NCI-H2029 (cell line): Measurements from ENCODE around the gene IL36RN.

Experiments used
- DNase-seq: peaks from one replicate; lab custom pipeline; 2025; lab: John Stamatoyannopoulos, UW

IL36RN gene

GRCh38 chr2:113050921-113051895 is 7.8 kb upstream of the IL36RN start:
- DNase-seq = no peak

GRCh38 chr2:113052396-113052917 is 6.5 kb upstream of the IL36RN start, which contains the start of gene IL36B:
IL36B (minus strand) TSS chr2:113052867.
- no peak for DNase-seq

- DNase-seq = no peak
These were observed 5.3 kb upstream of the IL36RN start for GRCh38 chr2:113053666-113054065.

- DNase-seq = no peak
These were observed 4.9 kb upstream of the IL36RN start for GRCh38 chr2:113054066-113054465.

- DNase-seq = no peak
These were observed 2.5 kb upstream of the IL36RN start for GRCh38 chr2:113056521-113056920.

GRCh38 chr2:113057117-113057516 is 1.9 kb upstream of the IL36RN start:
- no peak for DNase-seq

GRCh38 chr2:113058411-113058994 is 495 bp upstream of the IL36RN start:
- DNase-seq = no peak

- DNase-seq = no peak
These were observed 1.4 kb downstream of the IL36RN start for GRCh38 chr2:113060396-113060795.

- DNase-seq = no peak
These were observed 1.8 kb downstream of the IL36RN start for GRCh38 chr2:113060796-113061195.

- no peak for DNase-seq
These were observed 2.2 kb downstream of the IL36RN start for GRCh38 chr2:113061241-113061640.

GRCh38 chr2:113061896-113062770 is 3.1 kb downstream of the IL36RN start:
- DNase-seq = no peak

GRCh38 chr2:113064281-113064680 is 5.3 kb downstream of the IL36RN start:
- no peak for DNase-seq

GRCh38 chr2:113064898-113065297 is 5.9 kb downstream of the IL36RN start:
- DNase-seq = no peak

- DNase-seq = no peak
These were observed 8.7 kb downstream of the IL36RN start, which contains the start of gene IL1F10 for GRCh38 chr2:113067681-113068080. IL1F10 (plus strand) TSS chr2:113067970; CDS start chr2:113072739, 4,769 bp downstream.

- DNase-seq = no peak
These were observed 9.3 kb downstream of the IL36RN start for GRCh38 chr2:113068249-113068648.

- DNase-seq = no peak
These were observed 9.9 kb downstream of the IL36RN start for GRCh38 chr2:113068706-113069485.

- no peak for DNase-seq
These were observed 10.9 kb downstream of the IL36RN start for GRCh38 chr2:113069676-113070605.

GRCh38 chr2:113070606-113070975 is 11.6 kb downstream of the IL36RN start:
- DNase-seq = no peak

- DNase-seq = no peak
These were observed 13.6 kb downstream of the IL36RN start for GRCh38 chr2:113072584-113072983.

- DNase-seq = no peak
These were observed 14.4 kb downstream of the IL36RN start for GRCh38 chr2:113073325-113073834.
